Activated T-cell treated with anti-CD3 and anti-CD28 coated beads for 48 hours (primary cell): ENCODE results near the gene NCAN.

Experiments used
- DNase-seq: peaks from one replicate; pipeline ENCODE4 v3.0.0-alpha.2; 2020; ENCODE audit warnings: low read depth

The NCAN gene

DNA sequence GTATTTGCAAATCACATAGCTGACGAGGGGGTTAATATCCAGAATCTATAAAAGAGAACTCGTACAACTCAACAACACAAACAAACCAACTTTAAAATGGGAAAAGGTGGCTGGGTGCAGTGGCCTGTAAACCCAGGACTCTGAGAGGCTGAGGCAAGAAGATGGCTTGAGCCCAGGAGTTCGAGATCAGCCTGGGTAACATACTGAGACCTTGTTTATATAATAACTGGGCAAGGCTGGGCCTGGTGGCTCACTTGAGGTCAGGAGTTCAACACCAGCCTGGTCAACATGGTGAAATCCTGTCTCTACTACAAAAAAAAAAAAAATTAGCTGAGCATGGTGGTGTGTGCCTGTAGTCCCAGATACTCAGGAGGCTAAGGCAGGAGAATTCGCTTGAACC is 83.2 kb downstream of the NCAN start:
- no peak for DNase-seq

DNA sequence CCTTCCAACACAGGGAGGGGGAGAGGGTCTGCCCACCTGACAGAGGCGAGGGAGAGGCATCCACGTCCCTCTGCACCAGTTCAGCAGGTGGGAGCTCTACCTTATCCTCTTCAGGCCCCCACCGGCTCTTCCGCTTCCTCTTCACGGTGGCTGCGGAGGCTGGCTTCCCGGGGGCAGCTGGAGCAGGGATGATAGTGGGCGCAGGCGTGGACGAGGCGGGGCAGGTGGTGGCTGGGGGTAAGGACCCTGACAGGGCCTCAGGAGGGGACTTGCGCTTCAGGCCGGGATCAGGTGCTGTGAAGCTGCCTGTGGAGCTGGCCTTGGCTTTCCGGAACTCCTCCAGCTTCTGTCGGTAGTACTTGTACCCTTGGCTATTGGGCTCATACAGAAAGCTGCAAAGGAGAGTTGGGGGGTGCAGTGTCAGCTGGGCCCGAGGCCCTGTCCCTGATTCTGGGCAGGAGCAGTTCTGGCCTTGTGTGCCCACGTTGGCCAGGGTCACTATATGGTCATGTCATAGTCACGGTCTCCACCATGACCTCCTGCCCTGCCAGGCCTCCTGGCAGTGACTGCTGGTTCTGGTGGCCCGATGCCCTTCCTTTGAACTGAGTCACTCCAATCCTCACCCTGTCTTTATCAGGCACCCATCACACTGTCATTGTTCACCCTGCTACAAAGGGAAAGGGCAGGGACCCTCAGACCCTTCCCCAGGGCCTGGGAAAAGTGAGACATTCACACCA is 85.4 kb downstream of the NCAN start:
- no peak for DNase-seq

DNA sequence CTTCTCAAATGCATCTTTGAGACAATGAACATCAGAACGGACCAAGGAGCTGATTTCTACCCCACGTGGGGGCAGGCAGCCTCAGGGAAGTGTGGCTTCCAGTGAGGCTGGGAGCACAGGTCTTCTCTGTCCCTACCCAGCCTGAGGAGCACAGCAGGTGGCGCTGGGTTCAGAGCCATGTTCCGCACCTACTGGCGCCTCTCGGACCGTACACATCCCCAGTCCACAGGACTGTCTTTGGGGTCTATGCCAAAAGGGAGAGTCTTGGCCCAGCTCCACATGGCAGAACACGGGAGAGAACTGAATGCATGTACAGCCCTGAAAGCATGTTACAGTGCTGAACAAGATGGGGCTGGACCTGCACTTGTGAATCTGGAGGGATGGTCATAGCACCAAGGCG is 86.0 kb downstream of the NCAN start:
- DNase-seq, result no peak

DNA sequence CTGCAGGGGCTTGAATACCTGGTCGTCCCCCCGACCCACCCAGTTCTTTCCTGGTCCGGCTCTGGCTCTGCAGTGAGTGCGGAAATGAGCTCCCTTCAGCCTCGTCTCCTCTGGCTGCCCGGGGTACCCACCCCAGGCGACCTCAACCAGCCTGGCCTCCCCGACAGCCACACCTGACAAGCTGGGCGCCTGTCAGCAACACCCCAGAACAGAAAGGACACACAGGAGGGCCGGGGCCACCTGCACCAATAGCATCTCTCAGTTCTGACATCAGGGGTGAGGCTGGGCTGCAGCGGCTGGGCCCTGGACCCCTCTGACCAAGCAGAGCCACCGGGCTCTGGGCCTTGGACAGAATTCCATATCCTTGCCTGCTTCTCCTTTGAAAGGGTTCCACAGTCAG is 88.9 kb downstream of the NCAN start:
- no peak for DNase-seq
